Right lobe of liver (tissue), 6 donors: Measurements from ENCODE around the gene ZP1. TPM values are rescaled to one million over a fixed set of nuclear protein-coding genes. Genes with fewer than 3 reads are reported as not detected.
"Not testable (repeated sequence)": the region's sequence is repeated elsewhere in the genome, so short reads cannot be mapped to it uniquely, and the experiment has no call there.

ENCODE experiments used
- ATAC-seq, 4 donors: fragments of 200-7000 bp; cut with Tn5 transposase; one replicate each; pipeline ENCODE4 v1.9.1; 2020; ENCODE audit warnings: mild to moderate bottlenecking in 4 of 4, moderate library complexity in 4 of 4
- DNase-seq, 3 donors: peaks; one replicate each; pipeline ENCODE4 v3.0.0-alpha.2; 2020
- H3K27ac ChIP-seq, 3 donors: fragments of 200-600 bp; one replicate each; pipeline ENCODE4 v1.8.0; 2022
- H3K27me3 ChIP-seq, 2 donors: fragments of 200-600 bp; one replicate each; pipeline ENCODE4 v1.8.0; 2022
- H3K36me3 ChIP-seq, 4 donors: fragments of 200-600 bp; sonication (generic) in 1 of 4; one replicate each; pipeline versions ENCODE4 v1.5.1 to v1.8.0; 2017 to 2022; ENCODE audit warnings: control low read depth in 1 of 4
- H3K4me1 ChIP-seq, 4 donors: fragments of 200-600 bp; sonication (generic) in 1 of 4; one replicate each; pipeline versions ENCODE4 v1.5.1 to v1.8.0; 2017 to 2022; ENCODE audit warnings: control low read depth in 1 of 4
- H3K4me3 ChIP-seq, 3 donors: fragments of 200-600 bp; one replicate each; pipeline ENCODE4 v1.8.0; 2022
- H3K9me3 ChIP-seq, 4 donors: fragments of 200-600 bp; sonication (generic) in 1 of 4; one replicate each; pipeline versions ENCODE4 v1.5.1 to v1.8.0; 2017 to 2022; ENCODE audit warnings: control low read depth in 1 of 4
- CTCF ChIP-seq, 4 donors: fragments of 200-600 bp in 3 of 4; fragments of 450-650 bp in 1 of 4; IDR thresholded peaks; one replicate each; pipeline versions ENCODE4 v1.5.1 to v1.8.0; 2016 to 2022; ENCODE audit warnings: antibody characterized with exemption in 4 of 4, mild to moderate bottlenecking in 2 of 4
- POLR2A ChIP-seq: fragments of 450-650 bp; IDR thresholded peaks from one replicate; pipeline ENCODE4 v1.6.1; 2017; ENCODE audit warnings: antibody characterized with exemption, mild to moderate bottlenecking
- WGBS: methylation state at CpG from one replicate; pipeline ENCODE4 v1.1.6; 2018; ENCODE audit warnings: low coverage, low lambda C conversion rate; ENCODE audit not compliant: insufficient coverage; ENCODE audit errors: missing lambda C conversion rate; 5-methylcytosine and 5-hydroxymethylcytosine counted together
- intact Hi-C, 2 donors: fragments of 100-400 bp; cut with DNase I; formaldehyde crosslinking; loops; one replicate each; pipeline versions ENCODE4 v1.11.2 to v1.14.1; 2022
- total RNA-seq, 6 experiments: library from RNA; depleted of rRNA in 2 of 6; stranded (reverse); fragments of >200 nt in 2 of 6; fragmentation: NEBNext Ultra II Directional in 3 of 6; extraction: Animal tissue kit (Norgen Biotek cat#: 25700) in 3 of 6; gene quantifications; one replicate each; pipeline versions ENCODE4 v1.1.0 to v1.2.4, GENCODE V29; 2016 to 2023
- donor health status: DM: no; HTN: yes; CAD: no.
- donor health status: DM: no; HTN: no; CAD: no.
- donor health status: DM: no; HTN: no; CAD: no.
- donor health status: DM: no; HTN: yes; CAD: no.
- donor health status: DM: no; HTN: yes; CAD: no.

Gene ZP1
- total RNA-seq, 6 experiments from 2014 or later = not detected

- DNase-seq (peak; percentile 96 to 98 (median 98)), ATAC-seq (peak; percentile 94 to 97 (median 96))
- H3K4me3 ChIP-seq = peak within 1 kb of the TSS; percentile 75 to 100 (median 99)
- H3K4me1 ChIP-seq = peaks cover 0 to 16% (median 7%) of the 10 kb centered on the region in 4 donors
- no peaks in the 10 kb centered on the region for H3K27me3 ChIP-seq
- 0% methylated on average over 23 of the region's 75 CpGs for WGBS
- peak within 1 kb of the TSS; percentile 78 to 91 (median 88) for H3K27ac ChIP-seq
- H3K9me3 ChIP-seq = no peaks in the 10 kb centered on the region
- intact Hi-C loops = no loop called here
- peaks cover 0 to 24% (median 7%) of the 10 kb centered on the region in 4 donors for H3K36me3 ChIP-seq
- peak; percentile 87 for TF ChIP-seq POLR2A
- no peak for TF ChIP-seq CTCF (IDR thresholded peaks at IDR 0.05)
These were observed 39.0 kb downstream of the ZP1 start, which contains the start of gene PRPF19 for GRCh38 chr11:60906132-60906972. Gene PRPF19, minus strand, starts transcription at chr11:60906585. Its CDS starts 203 bp downstream, at chr11:60906382.

DNA sequence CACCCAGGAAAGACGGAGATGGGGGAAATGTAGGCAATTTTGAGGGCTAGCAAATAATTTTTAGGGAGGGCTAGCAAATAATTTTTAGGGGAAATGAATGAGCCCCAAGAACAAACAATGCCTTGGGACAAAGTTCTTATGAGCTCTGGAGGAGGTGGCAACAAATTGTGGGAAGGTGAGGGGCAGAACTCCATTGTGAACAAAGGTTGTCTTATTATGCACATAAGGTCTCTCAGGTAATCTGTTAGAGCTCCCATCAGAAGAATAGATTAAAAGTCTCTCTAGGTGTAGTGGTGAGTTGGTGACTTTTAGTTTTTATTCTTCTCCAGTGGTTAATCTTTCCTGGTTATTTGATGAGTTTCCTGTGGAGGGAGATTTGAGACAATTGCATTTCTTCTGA is 41.5 kb downstream of the ZP1 start:
- Histone ChIP-seq H3K27ac (no peak overlapping the region), H3K4me3 (no peak overlapping the region), H3K4me1 (peaks cover 0 to 19% (median 9%) of the 10 kb centered on the region in 4 donors), H3K9me3 (no peaks in the 10 kb centered on the region), H3K36me3 (no peaks in the 10 kb centered on the region), H3K27me3 (no peaks in the 10 kb centered on the region)
- intact Hi-C loops = no loop called here
- DNase-seq (no peak), ATAC-seq (no peak)
- no peak for TF ChIP-seq CTCF (IDR thresholded peaks at IDR 0.05)
- TF ChIP-seq POLR2A = no peak
- 70% methylated on average over 1 of the region's 1 CpG for WGBS

GRCh38 chr11:60909680-60910280 is 42.4 kb downstream of the ZP1 start:
- H3K4me3 ChIP-seq, H3K27me3 ChIP-seq, DNase-seq, H3K27ac ChIP-seq, H3K9me3 ChIP-seq, ATAC-seq, H3K36me3 ChIP-seq, intact Hi-C loops: not testable (repeated sequence)
- H3K4me1 ChIP-seq = peaks cover 0 to 19% (median 6%) of the 10 kb centered on the region in 4 donors
- WGBS = 79% methylated on average over 3 of the region's 3 CpGs

- no peaks in the 10 kb centered on the region for H3K27me3 ChIP-seq
- DNase-seq (no peak), ATAC-seq (no peak)
- H3K36me3 ChIP-seq = no peaks in the 10 kb centered on the region
- intact Hi-C loops = no loop called here
- 65% methylated on average over 3 of the region's 3 CpGs for WGBS
- H3K27ac ChIP-seq = peak overlapping the region in 1 of 3 donors; percentile 5
- TF ChIP-seq CTCF (IDR thresholded peaks at IDR 0.05) = no peak
- TF ChIP-seq POLR2A = no peak
- no peak overlapping the region for H3K4me3 ChIP-seq
- H3K4me1 ChIP-seq = peaks cover 0 to 17% (median 3%) of the 10 kb centered on the region in 4 donors
- no peaks in the 10 kb centered on the region for H3K9me3 ChIP-seq
These were observed 42.9 kb downstream of the ZP1 start for GRCh38 chr11:60910281-60910687.
